HepG2 (cell line): Measurements from ENCODE around the gene RASGRF1. TPM values are rescaled to one million over a fixed set of nuclear protein-coding genes. Genes with fewer than 3 reads are reported as not detected.

Experiments
- ATM ChIP-seq: fragments of 450-650 bp; IDR thresholded peaks from 2 replicates; pipeline ENCODE4 v1.7.1; 2017; ENCODE audit warnings: mild to moderate bottlenecking, borderline replicate concordance
- CCAR2 ChIP-seq: fragments of 200-400 bp; formaldehyde crosslinking; optimal IDR thresholded peaks from 2 replicates; pipeline ENCODE3; 2018; ENCODE audit warnings: low read depth, mild to moderate bottlenecking, low read length, moderate library complexity
- FOXC1 ChIP-seq: sonication (generic); formaldehyde crosslinking; IDR thresholded peaks from 2 replicates; pipeline ENCODE4 v1.8.0; 2022; ENCODE audit warnings: mild to moderate bottlenecking, missing genetic modification reagents, borderline replicate concordance
- HDAC1 ChIP-seq: sonication (generic); formaldehyde crosslinking; IDR thresholded peaks from 2 replicates; pipeline ENCODE4 v1.5.1; 2020; ENCODE audit warnings: mild to moderate bottlenecking, missing genetic modification reagents
- IKZF5 ChIP-seq: IDR thresholded peaks from 2 replicates; pipeline ENCODE4 v1.6.1; 2018; ENCODE audit warnings: missing genetic modification reagents, mild to moderate bottlenecking, missing compliant biosample characterization
- KLF16 ChIP-seq, 2 experiments: sonication (generic) in 1 of 2; formaldehyde crosslinking in 1 of 2; IDR thresholded peaks; 2 replicates each; pipeline versions ENCODE4 v1.6.1 to v1.8.0; 2016 to 2023; ENCODE audit warnings: missing genetic modification reagents in 2 of 2, missing compliant biosample characterization in 1 of 2
- MAFG ChIP-seq: sonication (generic); formaldehyde crosslinking; IDR thresholded peaks from 2 replicates; pipeline ENCODE4 v1.5.1; 2020; ENCODE audit warnings: mild to moderate bottlenecking, missing genetic modification reagents
- NR3C1 ChIP-seq: sonication (generic); formaldehyde crosslinking; IDR thresholded peaks from 2 replicates; pipeline ENCODE4 v1.4.0; 2020; ENCODE audit warnings: missing genetic modification reagents
- PAF1 ChIP-seq: IDR thresholded peaks from 2 replicates; pipeline ENCODE4 v1.6.1; 2016; ENCODE audit warnings: missing genetic modification reagents, missing compliant biosample characterization
- RCOR2 ChIP-seq: IDR thresholded peaks from 2 replicates; pipeline ENCODE4 v1.6.1; 2016; ENCODE audit warnings: missing biosample characterization, missing genetic modification reagents
- SMAD9 ChIP-seq: sonication (generic); formaldehyde crosslinking; IDR thresholded peaks from 2 replicates; pipeline ENCODE4 v1.5.1; 2020; ENCODE audit warnings: mild to moderate bottlenecking, missing genetic modification reagents
- SRSF9 ChIP-seq: fragments of 200-400 bp; formaldehyde crosslinking; IDR thresholded peaks from 2 replicates; pipeline ENCODE4 v1.6.1; 2018; ENCODE audit warnings: borderline replicate concordance, mild to moderate bottlenecking, low read depth, low read length; ENCODE audit not compliant: insufficient read depth, poor library complexity, severe bottlenecking
- ZBTB38 ChIP-seq: sonication (generic); formaldehyde crosslinking; IDR thresholded peaks from 2 replicates; pipeline ENCODE4 v1.5.1; 2020; ENCODE audit warnings: mild to moderate bottlenecking, missing genetic modification reagents
- ZNF136 ChIP-seq: sonication (generic); formaldehyde crosslinking; IDR thresholded peaks from 2 replicates; pipeline ENCODE4 v1.8.1; 2022; ENCODE audit warnings: low read depth, mild to moderate bottlenecking, moderate library complexity, missing genetic modification reagents
- ZNF224 ChIP-seq: sonication (generic); formaldehyde crosslinking; IDR thresholded peaks from 2 replicates; pipeline ENCODE4 v1.5.0; 2020; ENCODE audit warnings: mild to moderate bottlenecking, missing genetic modification reagents
- ZNF263 ChIP-seq: sonication (generic); formaldehyde crosslinking; IDR thresholded peaks from 2 replicates; pipeline ENCODE4 v1.4.0; 2020; ENCODE audit warnings: missing genetic modification reagents
- ZNF577 ChIP-seq: sonication (generic); formaldehyde crosslinking; IDR thresholded peaks from 2 replicates; pipeline ENCODE4 v1.4.0; 2020; ENCODE audit warnings: mild to moderate bottlenecking, low read depth, missing genetic modification reagents, borderline replicate concordance
- ZNF615 ChIP-seq: sonication (generic); formaldehyde crosslinking; IDR thresholded peaks from 2 replicates; pipeline ENCODE4 v1.5.0; 2020; ENCODE audit warnings: mild to moderate bottlenecking, missing genetic modification reagents, borderline replicate concordance
- ZNF703 ChIP-seq: sonication (generic); formaldehyde crosslinking; IDR thresholded peaks from 2 replicates; pipeline ENCODE4 v1.5.1; 2020; ENCODE audit warnings: missing genetic modification reagents, mild to moderate bottlenecking, moderate library complexity, borderline replicate concordance
- ZNF713 ChIP-seq: sonication (generic); formaldehyde crosslinking; IDR thresholded peaks from 2 replicates; pipeline ENCODE4 v1.4.0; 2020; ENCODE audit warnings: mild to moderate bottlenecking, missing genetic modification reagents
- ZNF720 ChIP-seq: sonication (generic); formaldehyde crosslinking; IDR thresholded peaks from 2 replicates; pipeline ENCODE4 v1.4.0; 2020; ENCODE audit warnings: missing genetic modification reagents
- ZNF768 ChIP-seq: sonication (generic); formaldehyde crosslinking; IDR thresholded peaks from 2 replicates; pipeline ENCODE4 v1.4.0; 2020; ENCODE audit warnings: missing genetic modification reagents
- ZNF775 ChIP-seq: sonication (generic); formaldehyde crosslinking; IDR thresholded peaks from 2 replicates; pipeline ENCODE4 v1.4.0; 2020; ENCODE audit warnings: missing genetic modification reagents, mild to moderate bottlenecking, moderate library complexity, borderline replicate concordance
- polyA plus RNA-seq, 8 experiments: library from polyadenylated mRNA; depleted of rRNA in 3 of 8; stranded (reverse) in 7 of 8; unstranded in 1 of 8; fragments of >200 nt; fragmentation: Illumina TruSeq in 4 of 8; extraction: Trizol in 4 of 8; gene quantifications; 2 replicates each; pipeline versions ENCODE4 v1.2.1 to v1.2.3, GENCODE V29; 2011 to 2016; ENCODE audit warnings: low read depth in 4 of 8, missing spikeins in 1 of 8, mixed read lengths in 1 of 8; ENCODE audit not compliant: insufficient read depth in 1 of 8
- total RNA-seq, 5 experiments: library from RNA; depleted of rRNA; stranded (reverse); fragments of >200 nt; fragmentation: Illumina TruSeq; extraction: Trizol; gene quantifications; 2 replicates each; pipeline ENCODE4 v1.2.3, GENCODE V29; 2016; ENCODE audit warnings: low read depth in 1 of 5
- TF ChIP-seq, protein P1 (sequence below): sonication (generic); formaldehyde crosslinking; IDR thresholded peaks from 2 replicates; pipeline ENCODE4 v1.4.0; 2020; ENCODE audit warnings: missing genetic modification reagents
- TF ChIP-seq, protein P2 (sequence below): sonication (generic); formaldehyde crosslinking; IDR thresholded peaks from 2 replicates; pipeline ENCODE4 v1.9.0; 2021; ENCODE audit warnings: missing genetic modification reagents, mild to moderate bottlenecking, borderline replicate concordance

Gene RASGRF1
- total and polyA plus RNA-seq, 2 of the 13 experiments (the other 11 are each of a cell fraction or from before 2014, with no cell fraction given), result 0.55 to 3.0 TPM

DNA sequence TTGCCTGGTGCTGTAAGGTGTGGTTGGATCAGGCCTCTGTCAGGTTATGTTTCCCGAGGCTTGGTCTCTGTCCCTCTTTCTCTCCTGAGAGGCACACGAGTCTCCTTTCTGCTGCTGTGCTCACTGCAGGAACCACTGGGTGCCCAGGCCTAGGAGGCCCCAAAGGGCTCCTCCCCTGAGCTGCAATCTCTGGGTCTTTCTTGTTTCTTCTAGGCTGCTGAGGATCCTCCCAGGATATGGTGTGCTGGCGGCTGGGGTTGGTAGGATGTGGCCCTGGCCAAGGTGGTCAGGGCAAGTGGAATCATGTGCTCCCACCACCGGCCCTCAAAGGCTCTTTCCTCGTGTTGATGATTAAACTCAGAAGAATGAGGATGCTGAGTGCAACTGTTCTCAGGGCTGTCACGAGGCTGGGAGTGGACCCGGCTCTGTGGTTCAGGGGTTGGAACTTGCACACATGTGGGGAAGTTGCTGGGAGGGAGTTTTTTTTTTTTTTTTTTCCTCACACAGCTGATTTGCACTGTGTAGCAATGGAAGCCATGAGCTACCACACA is 102.1 kb downstream of the RASGRF1 start (continued):
- TF ChIP-seq, protein P1, sequence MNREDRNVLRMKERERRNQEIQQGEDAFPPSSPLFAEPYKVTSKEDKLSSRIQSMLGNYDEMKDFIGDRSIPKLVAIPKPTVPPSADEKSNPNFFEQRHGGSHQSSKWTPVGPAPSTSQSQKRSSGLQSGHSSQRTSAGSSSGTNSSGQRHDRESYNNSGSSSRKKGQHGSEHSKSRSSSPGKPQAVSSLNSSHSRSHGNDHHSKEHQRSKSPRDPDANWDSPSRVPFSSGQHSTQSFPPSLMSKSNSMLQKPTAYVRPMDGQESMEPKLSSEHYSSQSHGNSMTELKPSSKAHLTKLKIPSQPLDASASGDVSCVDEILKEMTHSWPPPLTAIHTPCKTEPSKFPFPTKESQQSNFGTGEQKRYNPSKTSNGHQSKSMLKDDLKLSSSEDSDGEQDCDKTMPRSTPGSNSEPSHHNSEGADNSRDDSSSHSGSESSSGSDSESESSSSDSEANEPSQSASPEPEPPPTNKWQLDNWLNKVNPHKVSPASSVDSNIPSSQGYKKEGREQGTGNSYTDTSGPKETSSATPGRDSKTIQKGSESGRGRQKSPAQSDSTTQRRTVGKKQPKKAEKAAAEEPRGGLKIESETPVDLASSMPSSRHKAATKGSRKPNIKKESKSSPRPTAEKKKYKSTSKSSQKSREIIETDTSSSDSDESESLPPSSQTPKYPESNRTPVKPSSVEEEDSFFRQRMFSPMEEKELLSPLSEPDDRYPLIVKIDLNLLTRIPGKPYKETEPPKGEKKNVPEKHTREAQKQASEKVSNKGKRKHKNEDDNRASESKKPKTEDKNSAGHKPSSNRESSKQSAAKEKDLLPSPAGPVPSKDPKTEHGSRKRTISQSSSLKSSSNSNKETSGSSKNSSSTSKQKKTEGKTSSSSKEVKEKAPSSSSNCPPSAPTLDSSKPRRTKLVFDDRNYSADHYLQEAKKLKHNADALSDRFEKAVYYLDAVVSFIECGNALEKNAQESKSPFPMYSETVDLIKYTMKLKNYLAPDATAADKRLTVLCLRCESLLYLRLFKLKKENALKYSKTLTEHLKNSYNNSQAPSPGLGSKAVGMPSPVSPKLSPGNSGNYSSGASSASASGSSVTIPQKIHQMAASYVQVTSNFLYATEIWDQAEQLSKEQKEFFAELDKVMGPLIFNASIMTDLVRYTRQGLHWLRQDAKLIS, result peak; percentile 36; the same call in 1 of the 2 replicates
- peak; percentile 44 for TF ChIP-seq ZBTB38 (CRISPR knock-in tag)
- peak; percentile 85; the same call in 1 of the 2 replicates for TF ChIP-seq SMAD9
- 0 out of 2 replicates have a peak, but pooled peaks have one; percentile 81 for TF ChIP-seq FOXC1 (CRISPR knock-in tag)
- TF ChIP-seq NR3C1 (CRISPR knock-in tag), result no peak
- TF ChIP-seq, protein P2, sequence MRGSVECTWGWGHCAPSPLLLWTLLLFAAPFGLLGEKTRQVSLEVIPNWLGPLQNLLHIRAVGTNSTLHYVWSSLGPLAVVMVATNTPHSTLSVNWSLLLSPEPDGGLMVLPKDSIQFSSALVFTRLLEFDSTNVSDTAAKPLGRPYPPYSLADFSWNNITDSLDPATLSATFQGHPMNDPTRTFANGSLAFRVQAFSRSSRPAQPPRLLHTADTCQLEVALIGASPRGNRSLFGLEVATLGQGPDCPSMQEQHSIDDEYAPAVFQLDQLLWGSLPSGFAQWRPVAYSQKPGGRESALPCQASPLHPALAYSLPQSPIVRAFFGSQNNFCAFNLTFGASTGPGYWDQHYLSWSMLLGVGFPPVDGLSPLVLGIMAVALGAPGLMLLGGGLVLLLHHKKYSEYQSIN (CRISPR knock-in tag), result no peak
- TF ChIP-seq ZNF577 (CRISPR knock-in tag), result 0 out of 2 replicates have a peak, but pooled peaks have one; percentile 41
- TF ChIP-seq ZNF263, result peak; percentile 74; the same call in 1 of the 2 replicates
- TF ChIP-seq ZNF703 (CRISPR knock-in tag), result 0 out of 2 replicates have a peak, but pooled peaks have one; percentile 40
- 0 out of 2 replicates have a peak, but pooled peaks have one; percentile 69 for TF ChIP-seq ZNF615 (CRISPR knock-in tag)
- TF ChIP-seq RCOR2 (CRISPR knock-in tag), result peak; percentile 60; the same call in 1 of the 2 replicates
- no peak for TF ChIP-seq CCAR2
- TF ChIP-seq KLF16 (CRISPR knock-in tag; IDR thresholded peaks at IDR 0.05), result peak in 1 of 2 experiments; percentile 90; a peak in 2 of 4 replicates
- no peak for TF ChIP-seq ATM
- TF ChIP-seq ZNF224, result 0 out of 2 replicates have a peak, but pooled peaks have one; percentile 16
- no peak; the same call in 1 of the 2 replicates for TF ChIP-seq ZNF775
- TF ChIP-seq MAFG (CRISPR knock-in tag), result no peak
- no peak for TF ChIP-seq ZNF720 (CRISPR knock-in tag)
- no peak for TF ChIP-seq SRSF9
- TF ChIP-seq IKZF5 (CRISPR knock-in tag), result peak; percentile 97
- TF ChIP-seq ZNF768 (CRISPR knock-in tag), result no peak
- no peak; the same call in 1 of the 2 replicates for TF ChIP-seq ZNF136 (CRISPR knock-in tag)
- peak; percentile 87 for TF ChIP-seq HDAC1 (CRISPR knock-in tag)
- no peak for TF ChIP-seq PAF1 (CRISPR knock-in tag)
- no peak for TF ChIP-seq ZNF713 (CRISPR knock-in tag)
